Loucy (cell line): Measurements from ENCODE around the gene TMEM45A.

Experiments
- CTCF ChIP-seq: fragments of 200-600 bp; sonication (generic); conservative IDR thresholded peaks from 2 replicates; pipeline ENCODE4 v1.5.1; 2014; ENCODE audit warnings: mild to moderate bottlenecking, antibody characterized with exemption, low read length
- EZH2phosphoT487 ChIP-seq: fragments of 200-600 bp; IDR thresholded peaks from 2 replicates; pipeline ENCODE4 v1.6.1; 2018; ENCODE audit warnings: antibody characterized with exemption, mild to moderate bottlenecking, moderate library complexity, borderline replicate concordance

GRCh38 chr3:100468676-100469075 is 23.7 kb upstream of the TMEM45A start:
- TF ChIP-seq CTCF, result no peak
- TF ChIP-seq EZH2phosphoT487, result no peak
